NCI-H1417 (cell line): ENCODE measurements around the gene ELL.
"Not testable (repeated sequence)": the region's sequence is repeated elsewhere in the genome, so short reads cannot be mapped to it uniquely, and the experiment has no call there.

Source experiments
- DNase-seq, 3 experiments: peaks; one replicate each; lab custom pipeline; 2025; lab: John Stamatoyannopoulos, UW

The ELL gene

DNA sequence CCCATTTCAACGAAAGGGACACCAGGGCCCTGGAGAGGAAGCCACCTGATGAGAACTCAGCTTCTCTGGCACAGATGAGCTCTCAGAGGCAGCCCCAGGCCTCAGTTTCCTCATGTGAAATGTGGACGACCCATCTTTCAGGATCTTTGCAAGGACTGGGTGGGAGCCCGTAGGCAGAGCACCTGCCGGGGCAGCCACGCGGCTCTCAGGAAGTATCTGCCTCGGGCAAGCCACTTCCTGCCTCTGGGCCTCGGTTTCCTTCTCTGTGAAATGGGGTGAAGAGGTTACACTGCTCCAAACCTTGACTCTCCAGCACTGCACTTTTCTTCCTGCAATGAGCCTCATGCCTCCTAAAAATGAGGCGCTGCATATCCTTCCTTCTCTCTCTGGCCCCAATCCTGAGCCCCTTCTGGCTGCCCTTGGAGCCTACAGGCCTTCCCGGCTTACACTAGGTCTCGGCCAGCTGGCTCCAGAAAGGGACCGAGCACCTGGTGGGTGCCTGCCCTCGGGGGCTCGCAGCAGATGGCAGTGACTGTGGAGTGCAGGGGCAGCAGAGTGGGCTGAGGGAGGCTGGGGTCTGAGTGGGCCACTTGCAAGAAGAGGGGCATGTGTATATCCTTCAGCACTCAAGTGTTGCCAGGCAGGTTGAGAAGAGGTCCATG lies 99.2 kb downstream of the ELL start:
- DNase-seq = no peak

DNA sequence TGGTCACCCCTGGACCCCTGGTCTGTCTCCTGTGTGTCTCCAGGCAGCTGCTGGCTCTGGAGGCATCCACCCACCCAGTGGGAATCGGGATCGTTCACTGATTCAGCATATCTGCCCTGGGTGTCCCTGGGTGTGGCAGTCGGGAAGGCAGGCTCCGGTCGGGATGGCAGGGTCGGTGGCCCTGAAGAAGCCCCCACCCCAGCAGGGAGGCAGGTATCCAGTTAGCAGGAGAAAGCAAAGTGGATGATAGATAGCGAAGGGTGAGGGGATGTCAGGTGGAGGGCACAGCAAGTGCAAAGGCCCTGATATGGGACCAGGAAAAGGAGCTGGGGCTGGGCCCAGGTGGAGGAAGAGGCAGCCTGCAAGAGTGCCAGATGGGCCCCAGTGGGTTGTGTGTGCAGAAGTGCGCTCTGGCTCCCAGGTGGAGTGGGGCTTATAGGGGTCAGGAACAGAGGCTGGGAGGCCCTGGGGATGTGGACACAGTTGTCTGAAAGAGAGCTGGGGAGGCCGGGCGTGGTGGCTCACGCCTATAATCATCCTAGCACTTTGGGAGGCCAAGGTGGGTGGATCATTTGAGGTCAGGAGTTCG lies 100.4 kb downstream of the ELL start:
- DNase-seq = no peak

DNA sequence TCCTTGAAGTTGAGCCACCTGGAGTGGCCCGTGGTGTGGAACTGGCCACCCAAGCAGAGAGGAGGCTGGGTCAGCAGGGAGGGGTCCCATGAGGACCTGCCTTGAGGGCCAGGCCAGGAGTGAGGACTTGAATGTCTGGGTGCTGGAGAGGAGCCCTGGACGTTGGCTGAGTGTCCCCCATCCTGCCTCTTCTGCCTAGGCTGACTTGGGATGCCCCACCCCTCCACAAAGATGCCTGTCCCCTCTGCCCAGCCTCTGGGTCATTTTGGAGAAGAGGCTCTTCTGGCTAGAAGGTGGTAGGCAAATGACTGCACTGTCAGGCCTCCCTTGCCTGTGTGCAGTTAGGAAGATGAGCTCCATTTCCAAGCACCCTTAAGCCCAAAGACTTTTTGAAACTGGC lies 100.9 kb downstream of the ELL start:
- DNase-seq = no peak

DNA sequence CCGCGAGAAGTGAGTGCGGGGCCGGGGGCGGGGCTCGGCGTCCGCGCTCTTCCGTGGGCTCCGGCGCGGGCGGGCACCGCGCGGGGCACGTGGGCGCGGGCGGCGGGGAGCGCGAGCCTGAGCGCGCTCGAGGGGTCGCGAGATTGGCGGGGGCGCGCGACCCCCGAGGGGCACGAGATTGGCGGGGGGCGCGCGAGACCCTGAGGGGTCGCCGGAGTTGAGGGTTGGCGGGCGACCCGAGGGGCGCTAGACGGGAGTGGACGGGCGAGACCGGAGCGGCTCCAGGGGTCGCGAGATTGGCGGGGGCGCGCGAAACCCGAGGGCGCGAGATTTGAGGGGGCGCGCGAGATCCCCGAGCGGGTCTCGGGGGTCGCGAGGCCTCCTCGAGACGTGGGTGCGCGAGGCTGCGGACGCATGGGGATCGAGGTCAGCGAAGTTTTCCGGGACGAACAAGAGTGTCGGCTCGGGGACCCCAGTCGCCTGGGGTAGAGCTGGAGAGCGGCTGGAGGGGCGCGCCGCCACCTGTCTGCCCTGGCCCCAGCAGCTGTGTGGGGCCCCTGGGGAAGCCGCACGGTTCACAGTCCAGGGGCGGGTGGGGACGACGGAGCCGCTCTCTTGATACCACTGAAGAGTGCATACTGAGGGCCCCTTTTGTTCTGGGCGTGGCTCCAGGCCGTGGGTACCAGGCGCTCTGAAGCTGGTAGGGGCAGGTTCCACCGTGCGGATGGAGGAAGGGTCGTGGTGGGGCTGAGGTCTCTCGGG lies 102.0 kb downstream of the ELL start:
- DNase-seq = peak; percentile 31 to 55 (median 49)

DNA sequence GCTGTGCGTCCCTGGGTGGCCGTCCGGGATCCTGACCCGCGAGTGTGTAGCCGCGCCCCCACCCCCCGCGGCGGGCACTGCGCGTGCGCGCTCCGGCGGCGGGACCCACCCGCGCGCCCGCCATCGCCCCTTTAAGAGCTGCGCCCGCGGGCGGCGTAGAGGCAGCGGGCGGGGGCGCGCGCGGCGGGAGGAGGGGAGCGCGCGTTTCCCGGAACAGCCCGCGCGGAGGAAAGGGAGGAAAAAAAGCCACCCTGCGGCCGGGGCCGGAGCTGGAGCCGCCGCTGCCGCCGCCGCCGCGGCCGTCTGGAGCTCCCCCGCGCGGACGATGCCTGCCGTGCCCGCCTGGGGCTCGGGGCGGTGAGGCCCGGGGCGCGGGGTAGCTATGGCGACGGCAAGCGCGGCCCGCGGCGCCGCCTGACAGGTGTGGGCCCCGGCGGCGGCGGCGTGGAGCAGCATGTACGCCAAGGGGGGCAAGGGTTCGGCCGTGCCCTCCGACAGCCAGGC lies 102.6 kb downstream of the ELL start, which contains the start of gene SSBP4:
Gene SSBP4, plus strand, starts transcription at position 204 of the 504 bp plus-strand sequence. Its CDS starts 251 bp downstream, at position 455.
- DNase-seq = peak; percentile 75 to 88 (median 87)

DNA sequence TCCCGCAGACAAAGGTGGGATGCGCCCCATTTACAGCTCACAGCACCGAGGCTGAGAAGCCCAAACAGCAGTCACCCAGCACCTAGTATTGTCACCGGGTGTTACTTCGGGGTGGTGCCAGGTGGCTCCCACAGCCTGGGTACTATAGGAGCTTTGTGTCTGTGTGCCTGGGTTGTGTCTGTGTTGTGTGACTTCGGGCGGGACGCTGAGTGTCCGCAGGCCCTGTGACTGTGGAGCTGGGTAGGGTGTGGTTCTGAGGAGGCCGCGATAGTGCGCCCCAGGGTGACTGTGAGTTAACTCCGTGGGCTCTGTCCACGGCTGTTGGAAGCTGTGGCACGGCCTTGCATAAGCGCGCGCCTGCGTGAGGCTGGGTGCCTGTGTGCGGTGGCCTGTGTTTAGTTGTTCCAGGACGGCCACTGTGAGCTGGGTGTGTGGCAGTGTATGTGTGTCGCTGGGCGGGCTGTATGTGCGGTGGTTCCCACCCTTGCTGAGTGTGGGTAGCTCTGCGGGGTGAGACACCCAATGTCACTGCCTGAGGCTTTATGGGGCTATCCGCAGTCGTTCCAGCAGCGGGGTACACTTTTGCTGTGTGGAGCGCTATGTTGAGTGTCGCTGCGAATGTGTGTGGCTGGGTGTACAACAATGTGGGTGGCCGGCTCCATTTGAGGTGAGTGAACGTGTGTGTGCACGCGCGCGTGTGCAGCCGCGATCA lies 103.2 kb downstream of the ELL start:
- peak in 2 of 3 experiments; percentile 45 to 69 for DNase-seq

DNA sequence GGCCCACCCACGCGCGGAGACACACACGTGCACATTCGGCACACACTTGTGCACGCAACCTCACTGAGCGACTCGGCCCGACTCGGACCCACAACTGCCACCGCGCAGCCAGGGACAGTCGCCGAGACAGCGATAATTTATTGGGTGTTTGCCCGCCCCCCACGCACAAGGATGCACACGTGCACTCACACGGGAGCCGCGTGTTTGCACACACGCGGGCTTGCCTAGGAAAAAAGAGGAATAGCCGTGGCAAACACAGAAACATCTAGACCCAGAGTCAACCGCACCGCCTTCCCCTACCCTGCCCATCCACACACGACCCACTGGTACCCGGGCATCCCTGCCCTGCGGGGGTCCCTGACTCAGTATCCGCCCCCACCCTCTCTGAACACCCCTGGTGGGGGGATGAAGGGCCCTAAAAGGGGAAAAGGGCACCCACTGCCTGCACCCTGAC lies 103.8 kb downstream of the ELL start:
- DNase-seq = no peak

DNA sequence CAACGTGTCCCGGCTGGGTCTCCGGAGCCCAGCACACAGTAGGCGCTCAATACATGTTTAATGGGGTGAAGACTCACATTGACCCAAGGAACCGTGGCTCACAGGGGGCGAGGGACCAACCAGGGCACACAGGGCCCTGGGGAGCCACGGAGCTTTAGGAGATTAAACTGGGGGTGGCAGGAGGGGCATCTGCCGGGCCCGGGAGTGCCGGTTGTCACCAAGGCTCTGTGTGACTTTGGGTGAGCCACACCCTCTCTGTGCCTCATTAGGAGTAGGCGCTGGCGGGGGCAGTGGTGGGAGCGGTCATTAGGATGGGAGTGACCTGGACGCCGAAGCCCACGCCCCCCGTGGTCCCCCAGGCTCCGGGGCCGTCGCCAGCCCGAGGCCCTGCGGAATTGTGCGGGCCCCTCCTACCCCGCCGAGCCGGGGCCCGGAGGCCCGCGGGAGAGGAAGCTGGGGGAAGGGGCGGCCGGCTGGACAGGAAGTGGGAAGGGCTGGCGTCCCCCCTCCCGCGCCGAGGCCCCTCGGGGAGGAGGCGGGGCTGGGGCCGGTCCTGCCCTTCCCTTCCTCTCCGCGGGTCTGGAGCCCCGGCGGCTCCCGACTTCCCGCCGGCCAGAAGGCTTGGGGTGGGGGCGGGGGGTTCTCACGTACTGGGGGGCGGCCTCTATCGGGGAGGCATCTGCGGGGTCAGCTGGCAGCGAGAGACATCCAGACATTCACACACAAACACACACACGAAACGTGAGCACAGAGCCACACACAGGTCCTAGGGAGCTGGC lies 104.4 kb downstream of the ELL start:
- peak; percentile 11 to 84 (median 82) for DNase-seq

DNA sequence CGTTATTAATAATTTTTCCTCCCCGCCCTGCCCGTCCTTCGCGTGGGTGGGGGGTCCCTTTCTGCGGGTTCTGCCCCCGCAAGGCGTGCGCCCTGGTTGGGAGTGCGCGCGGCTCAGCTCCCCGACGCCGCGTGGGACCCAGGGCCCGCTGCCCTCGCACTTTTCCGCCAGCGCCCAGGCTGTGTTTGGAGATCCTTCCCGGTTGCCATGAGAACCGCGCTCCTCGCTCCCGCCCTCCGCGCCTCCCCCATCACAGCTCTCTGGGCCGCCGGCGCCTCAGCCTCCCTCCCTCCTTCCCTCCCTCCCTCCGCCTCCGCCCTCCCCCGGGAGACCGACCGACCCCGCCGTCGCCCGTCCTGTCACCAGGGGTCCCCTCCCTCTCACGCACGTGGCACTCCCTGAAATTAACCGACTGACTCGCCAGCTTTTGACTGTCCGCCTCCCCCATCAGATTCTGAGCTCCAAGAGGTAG lies 105.1 kb downstream of the ELL start:
- peak; percentile 29 to 93 (median 89) for DNase-seq

DNA sequence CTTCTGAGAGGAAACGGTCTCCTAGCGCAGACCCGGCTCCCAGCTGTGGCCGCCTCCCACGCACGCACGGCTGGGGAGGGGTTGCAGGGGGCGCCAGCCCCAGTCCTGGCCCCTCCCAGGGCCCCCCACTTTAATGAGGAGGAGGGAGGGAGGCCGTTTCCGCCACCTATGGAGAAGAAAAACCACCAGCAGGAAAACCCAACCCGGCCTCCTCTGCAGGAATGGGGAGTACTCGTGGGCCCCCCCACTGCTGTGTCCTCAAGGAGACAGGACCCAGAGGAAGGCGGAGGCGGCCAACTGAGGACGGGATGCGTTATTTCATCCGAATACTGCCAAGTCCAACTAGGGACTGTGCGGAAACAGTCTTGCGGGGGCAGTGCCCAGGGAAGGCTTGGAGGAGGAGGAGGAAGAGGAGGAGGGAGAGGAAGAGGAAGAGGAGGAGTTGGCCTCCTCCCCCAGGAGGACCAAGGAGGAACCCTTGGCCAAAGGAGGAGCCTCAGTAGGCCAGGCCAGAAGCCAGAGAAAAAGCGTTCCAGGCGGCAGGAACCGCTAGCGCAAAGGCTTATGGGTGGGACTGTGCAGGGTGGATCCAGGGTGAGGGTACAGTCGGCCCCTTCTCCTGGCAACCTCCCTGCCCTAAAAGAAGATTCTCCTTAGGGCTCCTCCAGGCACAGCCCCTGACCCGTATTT lies 106.5 kb downstream of the ELL start:
- DNase-seq = peak in 2 of 3 experiments; percentile 93

DNA sequence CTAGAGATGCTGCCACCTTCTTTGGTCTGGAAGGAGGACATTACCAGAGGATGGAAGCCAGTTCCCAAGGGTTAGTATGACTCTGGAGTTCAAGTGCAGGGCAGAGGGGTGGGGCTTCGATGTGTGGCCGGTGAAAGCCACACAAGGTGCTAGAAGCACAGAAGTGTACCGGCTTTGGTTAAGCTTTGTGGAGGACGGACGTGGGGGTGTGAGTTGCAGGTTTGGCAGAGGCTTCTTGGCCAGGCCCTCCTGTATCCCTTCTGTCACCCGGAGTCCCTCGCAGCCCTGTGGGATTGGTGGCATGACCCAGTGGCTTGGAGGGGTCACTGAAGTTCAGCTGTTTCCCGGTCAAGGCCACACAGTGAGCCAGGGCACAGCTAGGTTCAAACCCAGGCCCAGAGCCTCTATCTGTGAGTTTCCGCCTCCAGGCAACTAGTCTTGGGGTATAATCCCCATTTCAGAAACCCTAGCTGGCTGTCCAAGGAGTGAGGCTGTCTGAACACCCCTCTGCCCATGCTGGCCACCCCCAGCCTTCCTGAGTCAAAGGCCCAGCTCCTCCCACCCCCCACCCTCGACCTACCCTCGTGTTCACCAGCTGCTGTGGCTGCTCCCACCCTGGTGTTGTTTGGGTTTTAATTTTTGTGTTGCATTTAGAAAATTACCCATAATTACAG lies 107.2 kb downstream of the ELL start:
- peak in 2 of 3 experiments; percentile 77 to 93 for DNase-seq

DNA sequence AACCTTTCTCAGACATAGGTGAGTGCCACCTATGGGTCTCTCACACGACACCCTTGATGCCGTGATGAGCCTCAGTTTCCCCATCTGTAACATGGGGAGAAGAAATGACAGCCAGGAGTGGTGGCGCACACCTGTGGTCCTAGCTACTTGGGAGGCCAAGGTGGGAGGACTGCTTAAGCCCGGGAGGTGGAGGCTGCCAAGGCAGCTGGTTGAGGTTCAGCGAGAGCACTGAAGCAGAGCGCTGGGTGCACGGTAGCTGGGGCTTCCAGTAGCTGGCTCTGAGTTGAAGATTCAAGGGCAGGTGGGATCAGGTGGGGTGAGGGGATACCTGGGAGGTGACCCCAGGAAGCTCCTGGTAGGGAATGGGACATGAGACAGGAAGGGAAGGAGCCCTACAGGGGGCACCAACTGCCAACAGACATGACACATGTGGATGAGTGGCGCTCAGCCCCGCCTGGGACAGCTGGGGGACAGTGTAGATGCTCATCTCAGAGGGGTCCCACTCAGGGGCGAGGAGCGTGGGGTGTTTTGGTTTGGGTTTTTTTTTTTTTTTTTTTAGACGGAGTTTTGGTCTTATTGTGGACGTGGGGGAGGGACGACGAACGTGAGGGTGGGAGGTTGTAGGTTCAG lies 109.1 kb downstream of the ELL start:
- no peak for DNase-seq

DNA sequence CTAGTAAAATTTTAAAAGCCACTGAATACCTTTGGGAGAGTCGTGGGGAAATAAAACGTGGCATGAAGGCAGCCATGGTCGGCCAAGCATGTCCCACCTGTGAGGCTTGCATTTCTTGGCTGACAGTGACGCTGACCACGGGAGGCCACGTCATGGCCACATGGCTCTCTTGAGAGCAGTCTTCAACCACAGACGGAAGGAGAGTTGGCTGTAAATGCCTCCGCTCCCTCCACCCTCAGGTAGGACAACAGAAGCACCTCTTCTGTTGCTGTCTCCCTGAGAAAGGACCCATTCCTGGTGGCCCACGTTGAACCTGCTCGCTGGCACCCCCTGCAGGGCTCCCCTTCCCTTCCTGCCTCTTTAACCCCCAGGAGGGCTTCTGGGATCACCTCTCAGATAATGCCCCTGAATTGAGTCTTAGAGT lies 113.8 kb downstream of the ELL start:
- DNase-seq = peak in 2 of 3 experiments; percentile 10 to 31

DNA sequence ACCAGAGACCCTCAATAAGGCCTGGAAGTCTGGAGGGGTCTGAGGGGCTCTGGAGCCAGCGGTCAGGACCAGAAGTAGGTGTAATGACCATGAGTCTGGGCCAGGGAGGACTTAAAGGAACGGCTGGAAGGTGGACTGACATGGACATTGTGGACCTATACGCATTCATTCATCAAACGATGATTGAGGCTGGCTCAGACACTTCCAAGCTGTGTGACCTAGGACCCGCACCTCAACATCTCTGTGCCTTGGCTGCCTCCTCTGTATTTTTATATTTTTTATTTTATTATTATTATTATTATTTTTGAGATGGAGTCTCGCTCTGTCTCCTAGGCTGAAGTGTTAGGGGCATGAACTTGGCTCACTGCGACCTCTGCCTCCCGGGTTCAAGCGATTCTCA lies 115.1 kb downstream of the ELL start:
- DNase-seq = no peak

DNA sequence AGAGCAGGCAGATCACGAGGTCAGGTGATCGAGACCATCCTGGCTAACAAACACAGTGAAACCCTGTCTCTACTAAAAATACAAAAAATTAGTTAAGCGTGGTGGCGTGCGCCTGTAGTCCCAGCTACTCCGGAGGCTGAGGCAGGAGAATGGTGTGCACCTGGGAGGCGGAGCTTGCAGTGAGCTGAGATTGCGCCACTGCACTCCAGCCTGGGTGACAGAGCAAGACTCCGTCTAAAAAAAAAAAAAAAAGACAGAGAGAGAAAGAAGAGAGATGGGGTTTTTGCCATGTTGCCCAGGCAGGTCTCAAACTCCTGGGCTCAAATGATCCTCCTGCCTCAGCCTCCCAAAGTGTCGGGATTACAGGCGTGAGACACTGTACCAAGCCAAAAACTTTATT lies 116.1 kb downstream of the ELL start:
- not testable (repeated sequence) for DNase-seq

DNA sequence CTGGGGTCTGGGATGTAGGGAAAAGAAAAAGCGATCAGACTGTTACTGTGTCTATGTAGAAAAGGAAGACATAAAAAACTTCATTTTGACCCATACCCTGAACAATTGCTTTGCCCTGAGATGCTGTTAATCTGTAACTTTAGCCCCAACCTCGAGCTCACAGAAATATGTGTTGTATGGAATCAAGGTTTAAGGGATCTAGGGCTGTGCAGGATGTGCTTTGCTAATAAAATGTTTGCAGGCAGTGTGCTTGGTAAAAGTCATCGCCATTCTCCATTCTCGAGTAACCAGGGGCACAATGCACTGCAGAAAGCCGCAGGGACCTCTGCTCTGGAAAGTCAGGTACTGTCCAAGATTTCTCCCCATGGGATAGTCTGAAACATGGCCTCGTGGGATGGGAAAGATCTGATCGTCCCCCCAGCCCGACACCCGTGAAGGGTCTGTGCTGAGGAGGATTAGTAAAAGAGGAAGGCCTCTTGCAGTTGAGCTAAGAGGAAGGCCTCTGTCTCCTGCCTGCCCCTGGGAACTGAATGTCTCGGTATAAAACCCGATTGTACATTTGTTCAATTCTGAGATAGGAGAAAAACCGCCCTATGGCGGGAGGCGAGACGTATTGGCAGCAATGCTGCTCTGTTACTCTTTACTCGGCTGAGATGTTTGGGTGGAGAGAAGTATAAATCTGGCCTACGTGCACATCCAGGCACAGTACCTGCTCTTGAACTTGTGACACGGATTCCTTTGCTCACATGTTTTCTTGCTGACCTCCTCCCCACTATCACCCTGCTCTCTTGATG lies 119.2 kb downstream of the ELL start:
- DNase-seq = not testable (repeated sequence)

DNA sequence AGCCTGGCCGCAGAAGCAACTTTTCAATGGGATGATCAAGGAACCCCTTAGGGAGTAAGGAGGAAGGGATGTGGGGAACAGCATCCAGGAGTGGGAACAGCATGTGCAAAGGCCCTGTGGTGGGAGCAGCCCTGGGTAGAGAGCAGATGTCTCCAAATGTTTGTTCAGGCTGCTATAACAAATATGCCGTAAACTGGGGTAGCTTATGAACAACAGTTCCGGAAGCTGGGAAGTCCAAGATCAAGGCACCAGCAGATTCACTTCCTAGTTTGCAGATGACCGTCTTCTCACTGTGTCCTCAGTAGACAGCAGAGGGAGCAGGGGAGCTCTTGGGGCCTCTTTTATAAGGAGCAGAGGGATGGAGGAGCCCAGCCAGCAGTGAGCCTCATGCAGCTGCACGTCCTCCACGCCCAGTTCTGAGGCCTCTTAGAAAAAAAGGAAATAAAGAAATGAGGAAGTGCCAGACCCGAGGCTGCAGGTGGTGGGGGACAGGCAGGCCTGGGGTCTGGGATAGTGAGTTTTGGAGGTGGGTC lies 120.2 kb downstream of the ELL start:
- peak in 1 of 3 experiments; percentile 36 for DNase-seq

DNA sequence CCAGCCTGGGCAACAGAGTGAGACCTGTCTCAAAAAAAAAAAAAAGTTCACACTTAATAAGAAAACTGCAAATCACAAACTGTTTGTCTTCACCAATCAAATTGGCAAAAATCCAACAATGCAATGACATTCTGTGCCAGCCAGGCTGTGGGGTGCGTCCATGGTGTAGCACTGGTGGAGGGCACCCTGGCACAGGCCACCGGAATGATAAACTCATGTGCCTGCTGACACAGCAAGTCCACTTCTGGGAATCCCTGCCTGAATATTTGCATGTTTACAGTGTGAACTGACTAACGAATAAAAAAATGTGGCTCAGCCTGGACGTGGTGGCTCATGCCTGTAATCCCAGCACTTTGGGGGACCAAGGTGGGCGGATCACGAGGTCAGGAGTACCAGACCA lies 122.9 kb downstream of the ELL start:
- no peak for DNase-seq
